HEK293T (cell line): ENCODE results near the gene OR7D4.

Source experiments
- CTCF ChIA-PET: fragments of 350-600 bp; formaldehyde crosslinking; extraction: SDS; loops from one replicate; lab custom pipeline; 2021; ENCODE audit warnings: antibody characterized with exemption, inconsistent platforms; lab: Yijun Ruan, JAX
- POLR2A ChIA-PET: fragments of 350-600 bp; formaldehyde crosslinking; extraction: SDS; loops from one replicate; lab custom pipeline; 2020; ENCODE audit warnings: antibody characterized with exemption, inconsistent platforms; lab: Yijun Ruan, JAX
- DNase-seq: peaks from one replicate; pipeline ENCODE4 v3.0.0; 2012; ENCODE audit warnings: mixed read lengths; ENCODE audit errors: extremely low spot score
- ARNT ChIP-seq: fragments of 450-650 bp; IDR thresholded peaks from 2 replicates; pipeline ENCODE4 v1.6.1; 2017; ENCODE audit warnings: mild to moderate bottlenecking
- BHLHE40 ChIP-seq: fragments of 450-650 bp; IDR thresholded peaks from 2 replicates; pipeline ENCODE4 v1.6.1; 2016; ENCODE audit warnings: mild to moderate bottlenecking, moderate library complexity, borderline replicate concordance
- CTBP1 ChIP-seq: fragments of 450-650 bp; IDR thresholded peaks from 2 replicates; pipeline ENCODE4 v1.6.1; 2016; ENCODE audit warnings: borderline replicate concordance
- ELF4 ChIP-seq: fragments of 450-650 bp; IDR thresholded peaks from 2 replicates; pipeline ENCODE4 v1.6.1; 2017; ENCODE audit warnings: antibody characterized with exemption
- FOXA1 ChIP-seq: fragments of 450-650 bp; IDR thresholded peaks from 2 replicates; pipeline ENCODE4 v1.6.1; 2016; ENCODE audit warnings: mild to moderate bottlenecking
- FOXK2 ChIP-seq: fragments of 450-650 bp; IDR thresholded peaks from 2 replicates; pipeline ENCODE4 v1.6.1; 2016; ENCODE audit warnings: mild to moderate bottlenecking
- FOXM1 ChIP-seq: fragments of 450-650 bp; IDR thresholded peaks from 2 replicates; pipeline ENCODE4 v1.6.1; 2017; ENCODE audit warnings: mild to moderate bottlenecking, borderline replicate concordance
- HDGF ChIP-seq: fragments of 450-650 bp; IDR thresholded peaks from 2 replicates; pipeline ENCODE4 v1.6.1; 2017; ENCODE audit warnings: antibody characterized with exemption, borderline replicate concordance
- L3MBTL2 ChIP-seq: fragments of 450-650 bp; conservative IDR thresholded peaks from 2 replicates; pipeline ENCODE4 v1.6.1; 2016; ENCODE audit warnings: mild to moderate bottlenecking
- LEF1 ChIP-seq: fragments of 450-650 bp; IDR thresholded peaks from 2 replicates; pipeline ENCODE4 v1.6.1; 2017; ENCODE audit warnings: mild to moderate bottlenecking, borderline replicate concordance
- NFRKB ChIP-seq: fragments of 450-650 bp; IDR thresholded peaks from 2 replicates; pipeline ENCODE4 v1.6.1; 2016; ENCODE audit warnings: mild to moderate bottlenecking, moderate library complexity
- SP1 ChIP-seq: fragments of 450-650 bp; IDR thresholded peaks from 2 replicates; pipeline ENCODE4 v1.6.1; 2017
- SUZ12 ChIP-seq: fragments of 450-650 bp; IDR thresholded peaks from 2 replicates; pipeline ENCODE4 v1.6.1; 2016; ENCODE audit warnings: mild to moderate bottlenecking
- TARDBP ChIP-seq: fragments of 450-650 bp; IDR thresholded peaks from 2 replicates; pipeline ENCODE4 v1.6.1; 2016
- ZNF384 ChIP-seq: fragments of 450-650 bp; IDR thresholded peaks from 2 replicates; pipeline ENCODE4 v1.6.1; 2016
- TF ChIP-seq, protein P1 (sequence below): fragments of 450-650 bp; IDR thresholded peaks from 2 replicates; pipeline ENCODE4 v1.6.1; 2016

OR7D4 gene

DNA sequence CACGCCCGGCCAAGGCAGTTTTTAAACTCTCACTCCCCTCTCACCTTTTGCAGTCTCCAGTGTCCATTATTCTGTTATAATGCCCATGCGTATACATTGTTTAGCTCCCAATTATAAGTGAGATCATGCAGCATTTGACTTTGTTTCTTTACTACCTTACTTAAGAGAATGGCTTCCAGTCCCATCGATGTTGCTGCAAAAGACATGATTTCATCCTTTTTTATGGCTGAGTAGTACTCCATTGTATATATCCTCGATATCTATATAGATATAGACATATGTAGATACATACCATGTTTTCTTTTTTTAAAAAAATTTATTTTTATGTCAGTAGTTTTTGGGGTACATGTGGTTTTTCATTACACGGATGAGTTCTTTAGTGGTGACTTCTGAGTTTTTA is 32.2 kb downstream of the OR7D4 start:
- no peak for TF ChIP-seq BHLHE40
- no peak for TF ChIP-seq ARNT
- no peak for TF ChIP-seq TARDBP
- no peak for TF ChIP-seq LEF1
- no peak for TF ChIP-seq SP1
- TF ChIP-seq ELF4 = no peak
- TF ChIP-seq NFRKB = no peak
- TF ChIP-seq FOXK2 = no peak
- TF ChIP-seq ZNF384 = no peak
- DNase-seq = no peak
- ChIA-PET CTCF (no interaction called here), POLR2A (no interaction called here)

DNA sequence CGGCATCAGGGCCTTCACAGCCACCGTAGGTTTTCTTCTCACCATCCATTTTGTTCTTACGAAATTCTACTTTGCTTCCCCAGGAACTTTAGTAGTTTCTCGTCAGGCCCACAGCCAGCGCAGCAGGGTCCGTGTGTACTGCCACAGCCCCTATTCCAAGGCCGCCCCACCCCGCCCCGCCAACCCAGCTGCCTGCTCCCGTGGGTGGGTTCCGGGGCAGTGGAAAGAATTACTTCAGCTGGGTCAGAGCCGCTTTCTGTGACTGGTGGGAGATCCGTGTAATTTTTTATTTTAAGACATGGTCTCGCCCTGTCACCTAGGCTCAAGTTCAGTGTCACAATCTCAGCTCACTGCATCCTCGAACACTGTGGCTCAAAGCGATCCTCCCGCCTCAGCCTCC is 36.4 kb downstream of the OR7D4 start:
- CTCF ChIA-PET = no interaction called here
- POLR2A ChIA-PET = no interaction called here
- DNase-seq = no peak
- TF ChIP-seq, protein P1, sequence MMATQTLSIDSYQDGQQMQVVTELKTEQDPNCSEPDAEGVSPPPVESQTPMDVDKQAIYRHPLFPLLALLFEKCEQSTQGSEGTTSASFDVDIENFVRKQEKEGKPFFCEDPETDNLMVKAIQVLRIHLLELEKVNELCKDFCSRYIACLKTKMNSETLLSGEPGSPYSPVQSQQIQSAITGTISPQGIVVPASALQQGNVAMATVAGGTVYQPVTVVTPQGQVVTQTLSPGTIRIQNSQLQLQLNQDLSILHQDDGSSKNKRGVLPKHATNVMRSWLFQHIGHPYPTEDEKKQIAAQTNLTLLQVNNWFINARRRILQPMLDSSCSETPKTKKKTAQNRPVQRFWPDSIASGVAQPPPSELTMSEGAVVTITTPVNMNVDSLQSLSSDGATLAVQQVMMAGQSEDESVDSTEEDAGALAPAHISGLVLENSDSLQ = no peak
- TF ChIP-seq ELF4 (no peak), LEF1 (no peak), SP1 (no peak), L3MBTL2 (no peak), ZNF384 (no peak), SUZ12 (no peak), HDGF (no peak), FOXM1 (no peak), TARDBP (no peak)

DNA sequence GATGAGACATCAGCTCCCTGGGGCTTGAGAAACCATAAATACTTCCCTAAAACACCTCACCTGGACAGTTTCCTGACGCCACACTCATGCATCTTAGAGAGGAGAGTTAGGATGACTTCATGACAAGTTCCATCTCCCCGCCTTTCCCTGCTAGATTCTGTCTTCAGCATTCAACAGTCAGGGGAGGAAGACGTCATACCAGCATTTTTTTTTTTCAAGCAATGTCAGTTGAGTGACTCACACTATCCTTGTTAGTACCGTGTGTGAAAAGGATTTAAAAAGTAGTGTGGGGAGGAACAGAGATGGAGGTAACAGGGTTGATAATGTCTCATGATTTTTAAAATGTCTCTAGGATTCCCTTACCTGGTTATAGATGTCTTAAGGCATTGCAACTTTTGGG is 40.5 kb downstream of the OR7D4 start, which contains the start of gene OR7D2:
TSS of gene OR7D2 (plus strand) at position 79 of the 400 bp plus-strand sequence. CDS start 6,803 bp downstream, outside the sequence.
- TF ChIP-seq TARDBP = no peak
- ChIA-PET CTCF (no interaction called here), POLR2A (no interaction called here)
- DNase-seq = no peak

DNA sequence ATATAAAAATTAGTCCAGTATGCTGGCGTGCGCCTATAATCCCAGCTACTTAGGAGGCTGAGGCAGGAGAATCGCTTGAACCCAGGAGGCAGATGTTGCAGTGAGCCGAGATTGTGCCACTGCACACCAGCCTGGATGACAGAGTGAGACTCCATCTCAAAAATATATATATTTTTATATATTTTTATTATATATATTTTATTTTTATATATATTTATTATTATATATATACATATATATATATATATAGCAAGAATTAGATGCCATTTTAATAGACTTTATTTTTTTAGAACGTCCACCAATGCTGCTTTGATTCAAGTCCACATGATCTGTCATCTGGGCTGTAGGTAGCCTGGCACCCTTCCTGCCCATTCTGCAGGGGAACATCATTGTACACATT is 44.1 kb downstream of the OR7D4 start:
- no peak for TF ChIP-seq FOXA1
- TF ChIP-seq LEF1 = no peak
- no peak for TF ChIP-seq L3MBTL2
- no peak for TF ChIP-seq NFRKB
- no peak for TF ChIP-seq FOXM1
- no peak for TF ChIP-seq FOXK2
- TF ChIP-seq TARDBP = no peak
- no peak for TF ChIP-seq HDGF
- TF ChIP-seq ELF4 = no peak
- no peak for TF ChIP-seq ZNF384
- no peak for TF ChIP-seq CTBP1
- no peak for TF ChIP-seq SUZ12
- no peak for TF ChIP-seq BHLHE40
- no peak for TF ChIP-seq SP1
- TF ChIP-seq ARNT = no peak
- TF ChIP-seq, protein P1 = no peak
- POLR2A ChIA-PET = no interaction called here
- CTCF ChIA-PET = no interaction called here
- DNase-seq = no peak

DNA sequence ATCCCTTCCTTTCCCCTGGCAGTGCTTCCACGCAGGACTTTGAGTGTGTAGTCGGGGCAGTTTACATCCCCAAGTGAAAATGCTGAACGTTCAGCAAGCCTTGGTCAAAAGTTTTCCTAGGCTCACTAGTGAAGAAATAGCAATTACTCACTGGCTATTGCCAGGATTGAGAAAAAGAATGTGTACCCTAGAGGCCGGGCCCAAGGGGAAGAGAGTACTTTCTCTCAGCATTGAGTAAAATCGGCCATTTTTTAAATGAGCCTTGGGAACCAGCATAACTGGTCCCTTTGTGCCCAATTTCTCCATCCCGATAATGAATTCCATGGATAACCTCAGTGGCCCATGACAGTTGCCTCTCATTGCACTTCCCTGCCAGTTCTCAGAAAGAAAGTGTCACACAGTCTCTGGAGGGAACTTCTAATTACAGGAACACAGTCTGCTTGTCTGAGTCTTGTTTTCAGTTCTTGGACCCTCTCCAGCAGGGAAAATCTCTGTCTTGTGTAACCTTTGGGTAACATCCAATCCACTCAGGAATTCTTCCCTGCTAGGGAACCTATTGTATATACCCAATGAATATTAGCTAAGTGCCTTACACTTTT is 47.9 kb downstream of the OR7D4 start:
- TF ChIP-seq ZNF384 = no peak
- no peak for TF ChIP-seq LEF1
- no peak for TF ChIP-seq CTBP1
- TF ChIP-seq SP1 = no peak
- TF ChIP-seq FOXK2 = no peak
- no peak for TF ChIP-seq NFRKB
- TF ChIP-seq ELF4 = no peak
- no peak for TF ChIP-seq FOXM1
- TF ChIP-seq L3MBTL2 = no peak
- POLR2A ChIA-PET = no interaction called here
- no peak for DNase-seq
- CTCF ChIA-PET = no interaction called here

DNA sequence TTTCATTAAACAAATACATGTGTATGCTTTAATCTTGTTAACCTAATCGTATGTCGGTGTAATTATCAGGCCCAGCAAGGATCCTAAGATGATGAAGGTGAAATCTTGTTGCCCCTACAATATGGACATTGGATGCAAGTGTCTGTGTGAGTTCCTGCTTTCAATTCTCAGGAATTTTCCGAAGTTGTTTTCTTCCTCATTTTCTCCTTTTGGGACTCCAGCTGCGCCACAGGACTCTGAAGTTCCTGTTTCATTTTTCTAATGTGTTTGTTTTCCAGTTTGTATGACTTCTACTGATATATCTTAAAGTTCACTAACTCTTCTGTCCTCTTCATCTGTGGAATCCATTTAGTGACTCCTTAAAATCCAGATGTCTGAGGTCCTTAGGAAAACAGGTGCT is 52.5 kb downstream of the OR7D4 start:
- no peak for DNase-seq
- ChIA-PET CTCF (no interaction called here), POLR2A (no interaction called here)
- TF ChIP-seq FOXA1 = no peak
- TF ChIP-seq CTBP1 = no peak
- TF ChIP-seq L3MBTL2 = no peak

DNA sequence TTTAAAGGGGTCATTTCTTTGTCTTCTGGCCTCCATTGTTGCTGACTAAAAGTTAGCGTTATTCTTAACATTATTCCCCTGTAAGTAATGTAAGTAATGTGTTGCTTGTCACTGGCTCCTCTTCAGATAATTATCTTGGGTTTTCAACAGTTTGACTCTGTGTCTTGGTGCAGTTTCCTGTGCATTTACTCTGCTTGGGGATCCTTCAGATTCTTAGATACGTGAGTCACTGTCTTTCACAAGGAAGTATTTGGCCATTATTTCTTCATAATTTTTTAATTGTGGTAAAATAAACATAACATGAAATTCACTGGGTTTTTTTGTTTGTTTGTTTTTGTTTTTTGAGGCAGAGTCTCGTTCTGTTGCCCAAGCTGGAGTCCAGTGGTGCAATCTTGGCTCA is 54.1 kb downstream of the OR7D4 start:
- no peak for DNase-seq
- TF ChIP-seq TARDBP (no peak), FOXM1 (no peak), BHLHE40 (no peak), NFRKB (no peak), SUZ12 (no peak), SP1 (no peak), FOXK2 (no peak), LEF1 (no peak), ARNT (no peak), L3MBTL2 (no peak), FOXA1 (no peak), ZNF384 (no peak), HDGF (no peak), CTBP1 (no peak), ELF4 (no peak)
- TF ChIP-seq, protein P1 = no peak
- ChIA-PET CTCF (no interaction called here), POLR2A (no interaction called here)
